ENCODE measurements around the gene CCDC69. TPM values are rescaled to one million over a fixed set of nuclear protein-coding genes. Genes with fewer than 3 reads are reported as not detected.

The CCDC69 gene
- 1 to 10 TPM in 1 of 2 donors, under 1 TPM in 1; 0.67 to 1.0 TPM for total RNA-seq

GRCh38 chr5:151223447-151224264, at the start of gene CCDC69:
CCDC69 (minus strand) TSS chr5:151224092; CDS start chr5:151223970, 122 bp downstream.

GRCh38 chr5:151252762-151253604, 29.1 kb upstream of the CCDC69 start, which contains the start of gene GM2A:
GM2A (plus strand) TSS chr5:151253185; CDS start chr5:151253217, 32 bp downstream.

GRCh38 chr5:151157426-151158286, 66.2 kb downstream of the CCDC69 start, which contains the start of gene ANXA6:
ANXA6 (minus strand) TSS chr5:151157779; CDS start chr5:151147901, 9,878 bp downstream.

Other genes starting within 250 kb of the CCDC69 start
- gene GPX3, start 203.5 kb downstream of the CCDC69 start, total RNA-seq = 1 to 10 TPM in 1 of 2 donors, not detected in 1; 2.4 TPM
- gene TNIP1, start 143.1 kb downstream of the CCDC69 start, total RNA-seq = 10 to 100 TPM; 40.3 to 88.1 TPM
- 100 to 1,000 TPM; 445 to 491 TPM for gene ANXA6, start 66.3 kb downstream of the CCDC69 start, total RNA-seq
- gene GM2A, start 29.1 kb upstream of the CCDC69 start, total RNA-seq = 100 to 1,000 TPM in 1 of 2 donors, 10 to 100 TPM in 1; 65.9 to 104 TPM
- gene SLC36A3, start 79.7 kb upstream of the CCDC69 start, total RNA-seq = not detected
- gene SLC36A2, start 123.5 kb upstream of the CCDC69 start, total RNA-seq = not detected
- gene SLC36A1, start 223.5 kb upstream of the CCDC69 start, total RNA-seq = 10 to 100 TPM; 14.7 to 15.5 TPM

Measured in melanocyte of skin (primary cell).